ENCODE results near the gene KRT15.

The KRT15 gene

GRCh38 chr17:41538565-41538991 lies 19.9 kb upstream of the KRT15 start:
- Mint-ChIP-seq H3K9me3 (no peaks in the 10 kb centered on the region), H3K27ac (no peak overlapping the region), H3K4me1 (ENCODE audit: low read depth) (no peaks in the 10 kb centered on the region), H3K36me3 (ENCODE audit: low read depth) (no peaks in the 10 kb centered on the region), H3K27me3 (peaks cover 42% of the 10 kb centered on the region), H3K4me3 (no peak overlapping the region)
- intact Hi-C loops (cut with micrococcal nuclease) = no loop called here

- intact Hi-C loops (cut with micrococcal nuclease) = no loop called here
- Mint-ChIP-seq H3K36me3 (ENCODE audit: low read depth) (no peaks in the 10 kb centered on the region), H3K4me3 (no peak overlapping the region), H3K27ac (no peak overlapping the region), H3K27me3 (peaks cover 45% of the 10 kb centered on the region), H3K4me1 (ENCODE audit: low read depth) (no peaks in the 10 kb centered on the region), H3K9me3 (no peaks in the 10 kb centered on the region)
These were observed 19.3 kb upstream of the KRT15 start for GRCh38 chr17:41537990-41538389.

- H3K27ac Mint-ChIP-seq = no peak overlapping the region
- H3K9me3 Mint-ChIP-seq = no peaks in the 10 kb centered on the region
- intact Hi-C loops (cut with micrococcal nuclease) = no loop called here
- H3K4me1 Mint-ChIP-seq (ENCODE audit: low read depth) = no peaks in the 10 kb centered on the region
- H3K4me3 Mint-ChIP-seq = no peak overlapping the region
- H3K36me3 Mint-ChIP-seq (ENCODE audit: low read depth) = no peaks in the 10 kb centered on the region
- peaks cover 46% of the 10 kb centered on the region for H3K27me3 Mint-ChIP-seq
These were observed 18.9 kb upstream of the KRT15 start for GRCh38 chr17:41537614-41537954.

- Mint-ChIP-seq H3K4me1 (ENCODE audit: low read depth) (no peaks in the 10 kb centered on the region), H3K4me3 (no peak overlapping the region)
These were observed 18.3 kb upstream of the KRT15 start for GRCh38 chr17:41536741-41537613.

GRCh38 chr17:41535764-41536481 lies 17.2 kb upstream of the KRT15 start:
- H3K9me3 Mint-ChIP-seq = no peaks in the 10 kb centered on the region
- H3K27me3 Mint-ChIP-seq = peaks cover 56% of the 10 kb centered on the region
- no peak overlapping the region for H3K27ac Mint-ChIP-seq
- no peaks in the 10 kb centered on the region for H3K36me3 Mint-ChIP-seq (ENCODE audit: low read depth)
- H3K4me3 Mint-ChIP-seq = no peak overlapping the region
- no peaks in the 10 kb centered on the region for H3K4me1 Mint-ChIP-seq (ENCODE audit: low read depth)
- intact Hi-C loops (cut with micrococcal nuclease) = no loop called here

More at GRCh38 chr17:41536741-41537613, 18.3 kb upstream of the KRT15 start:
- no peaks in the 10 kb centered on the region for H3K9me3 Mint-ChIP-seq
- no peaks in the 10 kb centered on the region for H3K36me3 Mint-ChIP-seq (ENCODE audit: low read depth)
- H3K27ac Mint-ChIP-seq = no peak overlapping the region
- intact Hi-C loops (cut with micrococcal nuclease) = no loop called here
- peaks cover 52% of the 10 kb centered on the region for H3K27me3 Mint-ChIP-seq

GRCh38 chr17:41534899-41535546 lies 16.3 kb upstream of the KRT15 start:
- intact Hi-C loops (cut with micrococcal nuclease) = no loop called here
- no peaks in the 10 kb centered on the region for H3K9me3 Mint-ChIP-seq
- H3K4me1 Mint-ChIP-seq (ENCODE audit: low read depth) = no peaks in the 10 kb centered on the region
- no peak overlapping the region for H3K4me3 Mint-ChIP-seq
- H3K27ac Mint-ChIP-seq = no peak overlapping the region
- H3K36me3 Mint-ChIP-seq (ENCODE audit: low read depth) = no peaks in the 10 kb centered on the region
- H3K27me3 Mint-ChIP-seq = peaks cover 64% of the 10 kb centered on the region

GRCh38 chr17:41533613-41534012 lies 14.9 kb upstream of the KRT15 start:
- Mint-ChIP-seq H3K4me1 (ENCODE audit: low read depth) (peaks cover 10% of the 10 kb centered on the region), H3K27ac (no peak overlapping the region), H3K27me3 (peaks cover 77% of the 10 kb centered on the region), H3K4me3 (no peak overlapping the region), H3K36me3 (ENCODE audit: low read depth) (no peaks in the 10 kb centered on the region), H3K9me3 (no peaks in the 10 kb centered on the region)
- intact Hi-C loops (cut with micrococcal nuclease) = no loop called here

GRCh38 chr17:41532947-41533570 lies 14.4 kb upstream of the KRT15 start:
- no peaks in the 10 kb centered on the region for H3K36me3 Mint-ChIP-seq (ENCODE audit: low read depth)
- intact Hi-C loops (cut with micrococcal nuclease) = no loop called here
- H3K4me3 Mint-ChIP-seq = no peak overlapping the region
- no peak overlapping the region for H3K27ac Mint-ChIP-seq
- peaks cover 16% of the 10 kb centered on the region for H3K4me1 Mint-ChIP-seq (ENCODE audit: low read depth)
- no peaks in the 10 kb centered on the region for H3K9me3 Mint-ChIP-seq
- H3K27me3 Mint-ChIP-seq = peaks cover 81% of the 10 kb centered on the region

- Mint-ChIP-seq H3K36me3 (ENCODE audit: low read depth) (no peaks in the 10 kb centered on the region), H3K27me3 (peaks cover 83% of the 10 kb centered on the region), H3K9me3 (no peaks in the 10 kb centered on the region), H3K4me3 (no peak overlapping the region), H3K27ac (no peak overlapping the region), H3K4me1 (ENCODE audit: low read depth) (peaks cover 25% of the 10 kb centered on the region)
- intact Hi-C loops (cut with micrococcal nuclease) = no loop called here
These were observed 13.3 kb upstream of the KRT15 start for GRCh38 chr17:41531993-41532392.

GRCh38 chr17:41530062-41531048 lies 11.7 kb upstream of the KRT15 start:
- intact Hi-C loops (cut with micrococcal nuclease) = no loop called here
- H3K4me3 Mint-ChIP-seq = no peak overlapping the region
- H3K4me1 Mint-ChIP-seq (ENCODE audit: low read depth) = peaks cover 25% of the 10 kb centered on the region
- H3K27ac Mint-ChIP-seq = no peak overlapping the region
- no peaks in the 10 kb centered on the region for H3K9me3 Mint-ChIP-seq
- H3K36me3 Mint-ChIP-seq (ENCODE audit: low read depth) = no peaks in the 10 kb centered on the region
- H3K27me3 Mint-ChIP-seq = peaks cover 83% of the 10 kb centered on the region

GRCh38 chr17:41529491-41529915 lies 10.8 kb upstream of the KRT15 start:
- Mint-ChIP-seq H3K27ac (no peak overlapping the region), H3K4me3 (no peak overlapping the region), H3K4me1 (ENCODE audit: low read depth) (peaks cover 25% of the 10 kb centered on the region), H3K27me3 (peaks cover 83% of the 10 kb centered on the region), H3K9me3 (no peaks in the 10 kb centered on the region), H3K36me3 (ENCODE audit: low read depth) (no peaks in the 10 kb centered on the region)
- intact Hi-C loops (cut with micrococcal nuclease) = no loop called here

- Mint-ChIP-seq H3K9me3 (no peaks in the 10 kb centered on the region), H3K27ac (no peak overlapping the region), H3K27me3 (peaks cover 86% of the 10 kb centered on the region), H3K4me3 (no peak overlapping the region), H3K36me3 (ENCODE audit: low read depth) (no peaks in the 10 kb centered on the region), H3K4me1 (ENCODE audit: low read depth) (peaks cover 25% of the 10 kb centered on the region)
- intact Hi-C loops (cut with micrococcal nuclease) = no loop called here
These were observed 10.3 kb upstream of the KRT15 start for GRCh38 chr17:41528959-41529353.
